GM19395 (cell line): Measurements from ENCODE around the gene SEC24A.
A peak's percentile ranks its signal among the peaks of the same experiment; 100 is the strongest.
"Not testable (repeated sequence)": the region's sequence is repeated elsewhere in the genome, so short reads cannot be mapped to it uniquely, and the experiment has no call there.

Experiments used
- ATAC-seq: cut with Tn5 transposase; IDR thresholded peaks from one replicate; pipeline ENCODE4 v1.9.1; 2021; ENCODE audit warnings: mild to moderate bottlenecking, moderate library complexity; ENCODE audit not compliant: unreplicated experiment

Gene SEC24A

DNA sequence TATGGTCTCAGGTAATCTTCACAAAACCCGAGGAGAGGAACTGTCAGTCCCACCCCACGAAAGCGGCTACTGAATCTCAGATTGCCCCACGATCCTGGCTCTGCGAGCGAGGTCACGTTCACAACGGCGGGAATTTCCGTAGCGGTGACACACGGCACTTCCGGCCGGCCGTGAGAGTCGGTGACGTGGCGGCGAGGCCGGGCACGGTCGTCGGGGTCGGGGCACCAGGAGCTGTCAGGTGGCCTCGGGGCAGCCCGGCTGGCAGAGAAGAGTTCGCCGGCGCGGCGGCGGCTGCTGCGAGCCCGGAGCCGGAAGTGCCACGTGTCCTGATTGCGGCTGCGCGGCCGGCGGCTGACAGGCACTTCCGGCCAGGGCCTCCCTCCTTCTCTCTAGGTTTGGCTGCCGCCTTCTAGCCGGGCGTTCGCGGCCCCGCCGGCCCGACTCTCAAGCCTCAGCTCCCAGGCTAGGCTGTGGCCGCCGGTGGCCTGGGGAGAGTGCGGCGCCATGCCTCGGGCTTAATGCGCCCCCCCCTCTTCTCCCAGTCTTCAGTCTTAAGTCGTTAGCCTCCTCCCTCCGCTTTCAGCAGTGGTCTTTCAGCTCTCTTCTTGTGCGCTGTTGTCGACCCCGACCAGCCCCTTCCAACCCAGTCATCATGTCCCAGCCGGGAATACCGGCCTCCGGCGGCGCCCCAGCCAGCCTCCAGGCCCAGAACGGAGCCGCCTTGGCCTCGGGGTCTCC, at the start of gene SEC24A:
Gene SEC24A, plus strand, starts transcription at position 361 of the 738 bp plus-strand sequence. Its CDS starts 292 bp downstream, at position 653.
- peak; percentile 72 for ATAC-seq

GRCh38 chr5:134599820-134600219, 48.8 kb upstream of the SEC24A start:
- ATAC-seq: not testable (repeated sequence)

DNA sequence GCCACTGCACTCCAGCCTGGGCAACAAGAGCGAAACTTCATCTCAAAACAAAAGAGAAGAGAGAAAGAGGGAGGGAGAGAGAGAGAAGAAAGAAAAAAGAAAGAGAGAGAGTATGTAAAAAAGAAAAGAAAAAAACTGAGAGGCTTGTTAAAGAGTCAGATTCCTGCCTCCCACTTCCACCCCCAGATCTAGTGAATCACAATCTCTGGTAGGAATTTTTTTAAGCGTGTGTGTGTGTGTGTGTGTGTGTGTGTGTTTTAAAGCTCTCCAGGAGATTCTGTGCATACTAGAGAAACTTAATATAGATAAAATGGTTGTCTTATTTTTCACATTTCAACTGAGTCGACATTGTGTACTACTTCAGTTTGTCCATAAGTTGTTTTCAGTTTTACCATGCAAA, 48.0 kb upstream of the SEC24A start:
- ATAC-seq: no peak

DNA sequence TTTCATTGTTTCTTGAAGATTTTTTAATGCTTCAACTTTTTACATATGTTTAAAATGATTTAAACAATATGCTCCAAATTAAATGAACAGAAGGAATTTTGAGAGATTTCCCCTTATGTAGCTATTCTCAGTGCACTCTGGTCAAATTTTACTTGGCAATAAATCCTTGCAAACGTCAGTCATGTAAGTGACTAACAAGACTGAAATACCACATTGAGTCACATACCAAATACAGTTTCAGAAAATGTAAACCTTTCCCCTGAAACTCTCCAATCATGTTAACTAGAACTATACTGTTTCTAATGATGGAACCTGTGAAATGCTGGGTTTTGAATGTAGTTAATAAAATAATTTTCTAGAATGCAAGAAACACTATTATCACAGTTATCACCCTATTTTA, 45.5 kb upstream of the SEC24A start:
- peak; percentile 52 for ATAC-seq

GRCh38 chr5:134604908-134605307, 43.7 kb upstream of the SEC24A start:
- no peak for ATAC-seq

DNA sequence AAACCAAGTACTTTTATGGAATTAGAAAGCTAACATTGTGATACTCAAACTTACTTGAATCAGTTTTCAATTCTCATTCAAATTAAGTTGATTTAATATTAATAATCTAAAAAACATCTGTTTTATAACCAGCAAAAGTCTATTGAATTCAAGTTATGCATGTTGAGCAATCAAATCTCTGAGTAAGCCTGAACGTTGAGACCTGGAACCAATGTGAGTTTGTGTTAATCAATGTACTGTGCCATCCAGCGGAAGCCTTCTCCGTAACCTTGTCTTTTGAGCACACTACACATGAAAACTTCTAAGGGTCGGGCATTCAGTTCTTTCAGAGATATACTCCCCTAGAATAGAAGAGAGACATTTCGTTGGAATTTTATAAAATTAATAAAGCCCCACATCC, 41.9 kb upstream of the SEC24A start:
- no peak for ATAC-seq

- ATAC-seq: no peak
These were observed 40.0 kb upstream of the SEC24A start for GRCh38 chr5:134608555-134608954.

DNA sequence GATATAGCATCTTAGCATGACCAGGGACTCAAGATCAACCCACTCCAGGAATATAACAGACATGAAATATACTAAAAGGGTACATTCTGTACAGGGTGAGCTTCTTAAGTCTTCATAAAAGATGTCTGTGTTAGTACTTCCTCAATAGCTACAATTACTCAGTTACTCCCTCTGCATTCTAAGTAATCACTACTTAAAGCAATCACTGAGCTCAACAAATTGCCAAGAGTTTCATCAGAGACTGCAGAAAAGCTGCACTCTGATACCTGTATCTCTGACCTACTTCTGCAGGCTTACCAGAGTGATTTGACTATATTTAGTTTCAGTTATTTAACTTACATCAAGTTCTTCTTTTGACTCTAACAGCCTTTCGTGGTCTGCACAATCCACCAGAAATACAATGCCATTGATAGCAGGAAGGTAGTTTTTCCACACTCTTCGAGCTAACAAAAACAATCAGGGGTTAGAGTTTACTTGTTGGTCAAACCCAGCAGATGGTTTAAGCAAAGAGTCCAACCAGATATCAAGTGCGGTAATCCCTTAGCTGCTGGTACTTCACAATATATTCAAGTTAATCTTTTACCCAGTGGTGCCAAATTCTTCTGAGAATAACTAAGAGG, 39.2 kb upstream of the SEC24A start:
- peak; percentile 67 for ATAC-seq

GRCh38 chr5:134610725-134611124, 37.9 kb upstream of the SEC24A start:
- ATAC-seq: no peak

- ATAC-seq: no peak
These were observed 37.1 kb upstream of the SEC24A start for GRCh38 chr5:134611515-134611914.

DNA sequence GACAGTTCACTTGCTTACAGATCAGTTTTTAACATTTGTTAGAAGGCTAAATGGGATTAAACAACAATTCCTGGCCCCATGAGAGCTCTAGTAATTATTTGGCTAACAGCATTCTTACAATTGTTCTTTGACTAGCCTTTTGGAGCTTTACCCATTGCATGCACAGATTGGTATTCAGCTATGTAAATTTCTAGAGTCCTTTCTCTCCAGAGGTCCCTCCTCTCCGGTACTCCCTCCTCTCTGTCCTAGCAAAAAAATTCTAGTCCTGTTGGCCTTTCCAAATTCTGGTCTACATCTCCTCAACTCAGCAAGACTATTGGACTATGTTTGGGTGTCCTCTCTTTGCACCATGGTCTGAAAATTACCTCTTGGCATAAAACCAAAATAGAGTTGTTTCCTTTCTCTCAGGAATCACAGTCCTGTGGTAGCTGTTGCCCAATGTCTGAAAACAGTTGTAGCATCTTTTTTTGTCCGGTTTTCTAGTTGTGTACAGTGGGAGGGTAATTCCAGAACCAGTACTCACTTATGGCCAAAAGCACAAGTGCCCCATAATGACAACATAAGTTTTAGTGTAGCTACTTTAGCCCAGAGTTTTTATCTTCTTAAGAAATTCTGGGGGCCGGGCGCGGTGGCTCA, 34.0 kb upstream of the SEC24A start:
- no peak for ATAC-seq

- no peak for ATAC-seq
These were observed 28.0 kb upstream of the SEC24A start for GRCh38 chr5:134620634-134621033.

DNA sequence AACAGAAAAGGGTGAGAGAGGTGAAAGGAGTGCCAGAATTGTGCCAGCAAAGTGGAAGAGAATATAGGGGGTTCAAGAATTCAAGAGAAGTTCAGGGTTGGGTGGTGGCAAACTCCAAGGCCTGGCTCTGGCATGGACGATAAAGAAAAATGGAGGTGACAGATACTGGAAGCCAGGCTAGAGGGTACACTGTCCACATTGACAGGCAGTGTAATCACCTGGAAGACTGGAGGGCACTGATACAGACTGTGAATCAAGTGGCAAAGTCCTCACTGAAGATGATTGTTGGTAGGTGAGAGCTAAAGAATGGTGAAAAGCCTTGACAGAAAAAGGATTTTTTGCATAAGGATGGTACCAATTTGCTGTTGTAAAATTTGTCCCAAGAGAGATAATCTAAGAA, 23.0 kb upstream of the SEC24A start:
- no peak for ATAC-seq

DNA sequence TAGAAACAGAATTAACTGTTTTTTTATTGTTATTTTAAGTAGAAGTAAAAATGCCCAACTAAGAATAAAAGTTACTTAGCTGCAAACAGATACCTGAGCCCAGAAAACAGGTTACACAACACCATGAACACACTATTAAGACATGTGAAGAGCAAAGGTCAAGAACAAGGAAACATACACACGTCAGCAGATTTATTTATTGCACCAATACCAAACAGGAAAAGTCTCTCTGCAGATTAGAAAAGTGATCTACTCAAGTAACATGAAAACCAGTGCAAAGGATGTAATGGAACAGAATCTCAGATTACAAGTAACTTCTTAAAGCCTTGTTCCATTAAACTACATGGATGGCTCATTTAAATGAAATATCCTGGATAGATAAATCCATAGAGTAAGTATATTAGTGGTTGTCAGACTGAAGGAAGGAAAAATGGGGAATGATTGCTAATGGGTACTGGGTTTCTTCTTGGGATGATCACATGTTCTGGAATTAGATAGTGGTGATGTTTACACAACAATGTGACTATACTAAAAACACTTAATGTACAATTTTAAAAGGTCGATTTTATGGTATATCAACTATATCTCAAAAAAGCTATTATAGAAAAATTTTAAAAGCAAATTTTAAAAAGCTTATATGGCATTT, 22.1 kb upstream of the SEC24A start:
- no peak for ATAC-seq

DNA sequence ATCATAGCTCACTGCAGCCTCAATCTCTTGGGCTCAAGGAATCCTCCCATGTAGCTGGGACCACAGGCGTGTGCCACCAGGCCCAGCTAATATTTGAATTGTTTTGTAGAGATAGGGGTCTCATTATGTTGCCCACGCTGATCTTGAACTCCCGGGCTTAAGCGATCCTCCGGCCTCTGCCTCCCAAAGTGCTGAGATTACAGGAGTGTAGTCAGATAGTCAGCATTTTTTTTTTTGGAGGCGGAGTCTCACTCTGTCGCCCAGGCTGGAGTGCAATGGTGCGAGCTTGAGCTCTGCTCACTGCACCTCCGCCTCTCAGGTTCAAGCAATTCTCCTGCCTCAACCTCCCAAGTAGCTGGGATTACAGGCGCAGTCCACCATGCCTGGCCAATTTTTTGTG, 14.4 kb upstream of the SEC24A start:
- ATAC-seq: no peak

DNA sequence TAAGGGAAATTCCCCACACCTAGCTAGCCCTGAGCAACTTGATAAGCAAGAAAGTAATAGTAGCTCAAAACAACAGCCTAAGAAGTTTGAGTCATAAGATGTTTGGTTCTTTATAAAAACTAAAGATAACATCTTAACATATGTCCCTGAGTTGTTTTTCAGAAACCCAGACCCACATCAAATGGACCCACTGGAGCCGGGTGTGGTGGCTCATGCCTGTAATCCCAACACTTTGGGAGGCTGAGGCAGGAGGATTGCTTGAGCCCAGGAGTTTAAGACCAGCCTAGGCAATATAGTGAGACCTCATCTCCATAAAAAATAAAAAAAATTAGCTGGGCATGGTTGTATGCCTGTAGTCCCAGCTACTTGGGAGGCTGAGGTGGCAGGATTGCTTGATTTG, 13.2 kb upstream of the SEC24A start:
- ATAC-seq: not testable (repeated sequence)

GRCh38 chr5:134637116-134637721, 11.4 kb upstream of the SEC24A start:
- ATAC-seq: no peak

DNA sequence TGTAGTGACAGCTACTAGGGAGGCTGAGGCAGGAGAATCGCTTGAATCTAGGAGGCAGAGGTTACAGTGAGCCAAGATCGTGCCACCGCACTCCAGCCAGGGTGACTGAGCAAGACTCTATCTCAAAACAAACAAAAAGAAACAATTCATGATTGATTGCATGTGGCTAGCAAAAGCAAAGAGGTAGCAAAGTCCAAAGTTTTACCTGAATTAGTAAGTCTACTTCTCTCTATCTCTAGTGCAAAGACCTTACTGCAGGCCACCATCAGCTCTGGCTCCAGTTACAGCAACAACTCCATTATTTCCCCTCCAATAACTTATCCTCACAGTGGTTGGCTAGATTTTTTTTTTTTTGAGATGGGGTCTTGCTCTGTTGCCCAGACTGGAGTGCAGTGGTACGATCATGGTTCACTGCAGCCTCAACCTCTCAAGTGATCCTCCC, 9.8 kb upstream of the SEC24A start:
- ATAC-seq: no peak

- ATAC-seq: peak; percentile 61
These were observed 5.6 kb upstream of the SEC24A start for GRCh38 chr5:134642931-134643530.

GRCh38 chr5:134647750-134648424, 698 bp upstream of the SEC24A start:
- ATAC-seq: peak; percentile 45
